Mucosa of rectum (tissue), 2 donors: ENCODE data around the gene PARP12.

Experiments
- H3K27ac ChIP-seq, 2 donors: one replicate each; pipeline ENCODE4 v1.7.0; 2013; ENCODE audit warnings: inconsistent platforms in 2 of 2, low read depth in 2 of 2, low read length in 2 of 2
- H3K27me3 ChIP-seq, 2 donors: one replicate each; pipeline ENCODE4 v1.7.0; 2013; ENCODE audit warnings: low read length in 2 of 2; ENCODE audit not compliant: control insufficient read depth in 2 of 2, insufficient read depth in 2 of 2
- H3K36me3 ChIP-seq, 2 donors: one replicate each; pipeline ENCODE4 v1.7.0; 2013; ENCODE audit warnings: low read length in 2 of 2; ENCODE audit not compliant: control insufficient read depth in 2 of 2, insufficient read depth in 2 of 2
- H3K4me1 ChIP-seq, 2 donors: one replicate each; pipeline ENCODE4 v1.7.0; 2013; ENCODE audit warnings: low read length in 2 of 2, mild to moderate bottlenecking in 1 of 2; ENCODE audit not compliant: control insufficient read depth in 2 of 2, insufficient read depth in 2 of 2
- H3K4me3 ChIP-seq, 2 donors: one replicate each; pipeline ENCODE4 v1.7.0; 2013; ENCODE audit warnings: low read length in 2 of 2
- H3K9ac ChIP-seq, 2 donors: one replicate each; pipeline ENCODE4 v1.7.0; 2013; ENCODE audit warnings: low read length in 2 of 2, low read depth in 1 of 2, mild to moderate bottlenecking in 1 of 2
- H3K9me3 ChIP-seq, 2 donors: one replicate each; pipeline ENCODE4 v1.7.0; 2013; ENCODE audit warnings: low read length in 2 of 2; ENCODE audit not compliant: control insufficient read depth in 2 of 2
- donor health status: healthy.
- donor health status: Normal muscosa, but diverticular disease.

The PARP12 gene

GRCh38 chr7:140017543-140017942 is 45.2 kb downstream of the PARP12 start:
- Histone ChIP-seq H3K36me3 (peaks cover 0 to 10% of the 10 kb centered on the region in 2 donors), H3K27me3 (no peaks in the 10 kb centered on the region), H3K4me3 (no peak overlapping the region), H3K27ac (no peak overlapping the region), H3K9ac (no peak overlapping the region), H3K9me3 (no peaks in the 10 kb centered on the region), H3K4me1 (no peaks in the 10 kb centered on the region)

DNA sequence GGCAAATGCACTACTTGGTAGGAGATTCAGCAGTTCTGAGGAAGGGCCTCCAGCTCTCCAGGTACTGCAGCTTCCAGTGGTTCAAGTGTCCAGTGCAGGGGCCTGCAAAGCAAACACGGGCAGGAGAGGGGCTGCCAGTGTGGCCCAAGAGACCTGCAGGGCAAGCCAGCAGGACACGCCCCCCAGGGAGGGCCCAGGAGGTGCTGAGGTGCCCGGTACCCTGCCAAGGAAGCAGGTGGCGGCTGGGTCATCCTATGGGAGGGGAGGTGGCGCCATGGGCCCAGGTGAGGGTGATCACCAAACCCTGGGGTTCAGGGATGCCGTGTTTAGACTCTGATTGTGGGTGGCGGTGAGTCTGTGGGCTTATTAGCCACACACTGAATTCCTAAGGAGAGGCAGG is 45.7 kb downstream of the PARP12 start:
- Histone ChIP-seq H3K9me3 (no peaks in the 10 kb centered on the region), H3K27me3 (no peaks in the 10 kb centered on the region), H3K4me3 (no peak overlapping the region), H3K27ac (no peak overlapping the region), H3K4me1 (no peaks in the 10 kb centered on the region), H3K9ac (no peak overlapping the region), H3K36me3 (peaks cover 0 to 7% of the 10 kb centered on the region in 2 donors)

DNA sequence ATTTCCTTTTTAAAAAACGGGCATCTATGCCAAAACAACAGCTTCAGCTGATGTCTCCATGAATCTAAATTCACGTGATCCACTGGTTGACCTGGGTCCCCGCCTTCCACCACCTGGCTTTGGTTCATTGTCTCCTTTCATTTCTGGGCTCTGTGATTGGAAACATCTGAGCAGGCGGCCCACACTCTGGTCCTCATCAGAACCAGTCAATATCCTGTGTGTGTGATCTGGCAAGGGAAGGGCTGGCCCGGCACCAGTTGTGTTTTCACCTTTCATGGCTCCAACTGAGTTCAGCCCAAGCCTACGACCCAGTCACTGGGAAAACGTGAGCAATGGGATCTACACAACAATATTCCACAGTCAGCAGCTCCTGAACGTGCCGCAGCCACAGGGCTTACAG is 46.2 kb downstream of the PARP12 start:
- H3K9ac ChIP-seq, result no peak overlapping the region
- H3K4me3 ChIP-seq, result no peak overlapping the region
- peaks cover 0 to 2% of the 10 kb centered on the region in 2 donors for H3K36me3 ChIP-seq
- H3K9me3 ChIP-seq, result no peaks in the 10 kb centered on the region
- no peaks in the 10 kb centered on the region for H3K27me3 ChIP-seq
- no peaks in the 10 kb centered on the region for H3K4me1 ChIP-seq
- no peak overlapping the region for H3K27ac ChIP-seq

GRCh38 chr7:140015471-140015970 is 47.2 kb downstream of the PARP12 start:
- H3K27ac ChIP-seq, result no peak overlapping the region
- H3K9me3 ChIP-seq, result no peaks in the 10 kb centered on the region
- no peak overlapping the region for H3K4me3 ChIP-seq
- peaks cover 0 to 2% of the 10 kb centered on the region in 2 donors for H3K36me3 ChIP-seq
- H3K9ac ChIP-seq, result no peak overlapping the region
- H3K4me1 ChIP-seq, result no peaks in the 10 kb centered on the region
- H3K27me3 ChIP-seq, result no peaks in the 10 kb centered on the region

GRCh38 chr7:140014123-140014522 is 48.6 kb downstream of the PARP12 start:
- no peaks in the 10 kb centered on the region for H3K4me1 ChIP-seq
- no peaks in the 10 kb centered on the region for H3K27me3 ChIP-seq
- H3K4me3 ChIP-seq, result no peak overlapping the region
- H3K36me3 ChIP-seq, result peaks cover 0 to 2% of the 10 kb centered on the region in 2 donors
- H3K9me3 ChIP-seq, result no peaks in the 10 kb centered on the region
- H3K27ac ChIP-seq, result no peak overlapping the region
- H3K9ac ChIP-seq, result no peak overlapping the region

DNA sequence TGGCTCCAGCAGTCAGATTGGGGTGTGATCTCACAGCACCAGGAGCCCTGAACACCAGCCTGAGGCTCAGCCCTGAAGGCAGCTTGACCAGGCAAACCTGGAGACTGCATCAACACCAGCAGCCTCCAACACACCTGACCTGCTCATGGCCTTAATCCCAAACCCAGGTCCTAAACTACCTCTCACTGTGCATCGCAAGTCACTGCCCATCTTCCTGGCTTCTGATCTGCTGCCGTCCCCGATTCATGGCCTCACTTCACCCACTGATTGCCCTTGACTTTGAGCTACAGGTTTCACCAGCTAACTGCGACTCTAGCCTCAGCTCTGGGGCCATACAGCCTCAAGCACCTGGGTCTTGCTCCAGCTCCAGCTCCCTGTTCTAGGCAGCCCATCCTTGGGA is 49.1 kb downstream of the PARP12 start:
- H3K36me3 ChIP-seq, result peaks cover 0 to 2% of the 10 kb centered on the region in 2 donors
- H3K27me3 ChIP-seq, result no peaks in the 10 kb centered on the region
- no peak overlapping the region for H3K27ac ChIP-seq
- no peaks in the 10 kb centered on the region for H3K9me3 ChIP-seq
- no peaks in the 10 kb centered on the region for H3K4me1 ChIP-seq
- H3K9ac ChIP-seq, result no peak overlapping the region
- no peak overlapping the region for H3K4me3 ChIP-seq

GRCh38 chr7:140010194-140010895 is 52.4 kb downstream of the PARP12 start:
- no peaks in the 10 kb centered on the region for H3K9me3 ChIP-seq
- no peak overlapping the region for H3K27ac ChIP-seq
- H3K27me3 ChIP-seq, result no peaks in the 10 kb centered on the region
- H3K36me3 ChIP-seq, result no peaks in the 10 kb centered on the region
- no peak overlapping the region for H3K9ac ChIP-seq
- no peaks in the 10 kb centered on the region for H3K4me1 ChIP-seq
- H3K4me3 ChIP-seq, result no peak overlapping the region

DNA sequence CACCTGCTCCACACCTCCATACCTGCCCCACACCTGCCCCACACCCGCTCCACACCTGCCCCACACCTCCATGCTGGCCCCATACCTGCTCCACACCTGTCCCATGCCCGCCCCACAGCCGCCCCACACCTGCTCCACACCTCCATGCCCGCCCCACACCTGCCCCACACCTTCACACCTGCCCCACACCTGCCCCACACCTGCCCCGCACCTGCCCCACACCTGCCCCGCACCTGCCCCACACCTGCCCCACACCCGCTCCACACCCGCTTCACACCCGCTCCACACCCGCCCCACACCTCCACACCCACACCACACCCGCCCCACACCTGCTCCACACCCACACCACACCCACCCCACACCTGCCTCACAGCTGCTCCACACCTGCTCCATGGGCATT is 53.0 kb downstream of the PARP12 start:
- Histone ChIP-seq H3K36me3 (no peaks in the 10 kb centered on the region), H3K9me3 (no peaks in the 10 kb centered on the region), H3K9ac (no peak overlapping the region), H3K4me3 (no peak overlapping the region), H3K27me3 (no peaks in the 10 kb centered on the region), H3K27ac (no peak overlapping the region), H3K4me1 (no peaks in the 10 kb centered on the region)

DNA sequence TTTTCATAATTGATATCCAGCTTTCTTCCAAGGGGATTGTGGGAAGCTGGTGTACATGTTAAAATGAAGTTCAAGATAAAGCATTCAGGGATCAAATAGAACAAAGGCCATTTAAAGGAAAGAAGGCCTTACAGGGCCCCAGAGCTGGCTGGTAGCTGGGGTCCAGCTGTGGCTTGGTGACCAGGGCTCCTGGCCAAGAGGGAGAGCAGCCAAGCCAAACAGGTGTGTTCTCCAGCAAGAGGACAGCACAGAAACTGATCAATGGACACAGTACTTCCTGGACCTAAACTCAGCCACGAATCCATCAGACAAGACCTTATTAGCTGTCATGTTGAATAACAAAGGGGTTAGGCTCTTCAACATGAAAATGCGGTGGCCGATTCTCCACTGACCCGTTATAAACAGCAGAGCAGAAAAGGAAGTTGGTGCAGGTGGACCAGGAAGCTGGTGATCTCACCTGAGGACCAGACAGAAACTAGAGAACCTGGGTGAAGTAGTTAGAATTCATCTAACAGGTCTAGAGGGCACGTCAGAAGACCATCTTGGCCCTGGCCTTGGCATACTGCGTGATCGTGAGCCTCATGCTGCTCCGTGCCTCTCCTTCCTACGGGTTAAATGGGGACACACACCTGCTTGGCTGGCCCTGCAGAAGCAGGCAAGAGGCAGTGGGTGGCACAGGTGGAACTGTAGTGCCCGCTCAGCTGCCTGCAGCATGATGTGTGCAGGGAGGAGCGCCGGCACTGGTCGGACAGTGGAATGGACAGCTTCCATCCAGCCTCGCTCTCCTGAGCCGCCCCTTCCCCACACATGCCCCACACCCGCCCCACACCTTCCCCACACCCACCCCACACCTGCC is 53.8 kb downstream of the PARP12 start:
- H3K4me1 ChIP-seq, result no peaks in the 10 kb centered on the region
- no peak overlapping the region for H3K9ac ChIP-seq
- no peaks in the 10 kb centered on the region for H3K9me3 ChIP-seq
- no peaks in the 10 kb centered on the region for H3K27me3 ChIP-seq
- H3K4me3 ChIP-seq, result no peak overlapping the region
- H3K27ac ChIP-seq, result no peak overlapping the region
- H3K36me3 ChIP-seq, result no peaks in the 10 kb centered on the region

DNA sequence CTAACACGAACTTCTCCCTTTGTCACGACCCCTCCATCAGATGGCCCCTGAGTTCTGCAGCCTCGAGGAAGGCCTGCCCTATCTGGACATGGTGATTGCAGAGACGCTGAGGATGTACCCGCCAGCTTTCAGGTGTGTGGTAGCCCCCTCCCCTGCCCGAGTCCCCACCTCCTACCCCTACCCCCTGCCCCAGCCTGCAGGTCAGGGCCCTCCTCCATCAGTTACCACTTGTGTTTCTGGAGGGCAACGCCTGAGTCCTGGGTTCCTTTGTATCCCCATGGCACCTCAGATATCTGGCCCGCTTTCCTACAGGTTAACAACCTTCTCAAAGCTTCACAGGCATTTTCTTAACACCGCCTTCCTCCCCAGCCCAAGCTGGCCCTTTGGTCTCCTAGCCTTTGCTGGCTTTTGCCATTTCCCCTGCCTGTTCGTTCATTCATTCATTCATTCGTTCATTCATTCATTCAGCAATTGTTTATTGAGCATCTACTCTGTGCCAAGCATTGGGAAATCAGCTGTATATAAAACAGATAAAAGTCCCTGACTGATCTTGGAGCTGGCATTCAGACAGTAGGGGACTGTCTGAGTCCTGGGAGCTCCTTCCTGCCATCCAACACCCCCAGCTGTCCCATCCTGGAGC is 55.6 kb downstream of the PARP12 start:
- Histone ChIP-seq H3K27ac (no peak overlapping the region), H3K9ac (no peak overlapping the region), H3K4me1 (no peaks in the 10 kb centered on the region), H3K36me3 (no peaks in the 10 kb centered on the region), H3K4me3 (no peak overlapping the region), H3K27me3 (no peaks in the 10 kb centered on the region), H3K9me3 (no peaks in the 10 kb centered on the region)
